ENCODE results near the gene RGS11. TPM values are rescaled to one million over a fixed set of nuclear protein-coding genes. Genes with fewer than 3 reads are reported as not detected.

RGS11 gene
- total RNA-seq, 1 experiment from 2014 or later: 0.85 TPM

DNA sequence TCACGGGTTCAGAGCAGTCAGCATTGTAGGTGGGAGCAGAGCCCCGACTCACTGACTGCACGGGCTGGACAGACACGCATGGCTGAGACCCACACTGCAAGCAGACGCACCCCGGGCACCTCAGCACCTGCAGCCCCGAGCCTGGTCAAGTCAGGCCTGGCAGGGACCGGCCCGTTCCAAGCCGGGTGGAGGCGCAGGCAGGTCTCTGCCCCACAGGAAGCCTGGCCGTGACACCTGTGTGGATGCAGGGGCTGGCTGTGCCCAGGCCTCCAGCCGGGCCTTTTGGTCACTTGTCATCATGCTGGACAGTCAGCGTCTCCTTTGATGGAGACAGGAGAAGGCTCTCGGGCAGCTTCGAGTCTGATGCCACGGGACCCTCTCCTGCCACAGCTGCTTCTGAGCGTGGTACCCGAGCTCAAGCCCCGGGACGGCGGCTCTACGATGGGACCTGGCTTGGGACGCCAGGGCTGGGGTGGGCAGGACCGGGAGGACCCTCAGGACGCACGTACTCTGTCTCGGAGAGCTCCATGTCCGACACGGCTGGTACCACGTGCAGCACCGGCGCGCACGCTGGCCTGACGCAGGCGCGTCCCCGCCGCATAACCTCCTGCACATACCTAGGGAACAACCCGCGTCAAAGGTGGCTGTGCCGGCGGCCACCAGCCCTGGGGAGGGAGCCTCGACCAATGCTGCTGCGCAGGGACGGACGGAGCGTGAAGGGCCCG, 15.1 kb upstream of the RGS11 start:
- DNase-seq: no peak
- TF ChIP-seq, protein P1, sequence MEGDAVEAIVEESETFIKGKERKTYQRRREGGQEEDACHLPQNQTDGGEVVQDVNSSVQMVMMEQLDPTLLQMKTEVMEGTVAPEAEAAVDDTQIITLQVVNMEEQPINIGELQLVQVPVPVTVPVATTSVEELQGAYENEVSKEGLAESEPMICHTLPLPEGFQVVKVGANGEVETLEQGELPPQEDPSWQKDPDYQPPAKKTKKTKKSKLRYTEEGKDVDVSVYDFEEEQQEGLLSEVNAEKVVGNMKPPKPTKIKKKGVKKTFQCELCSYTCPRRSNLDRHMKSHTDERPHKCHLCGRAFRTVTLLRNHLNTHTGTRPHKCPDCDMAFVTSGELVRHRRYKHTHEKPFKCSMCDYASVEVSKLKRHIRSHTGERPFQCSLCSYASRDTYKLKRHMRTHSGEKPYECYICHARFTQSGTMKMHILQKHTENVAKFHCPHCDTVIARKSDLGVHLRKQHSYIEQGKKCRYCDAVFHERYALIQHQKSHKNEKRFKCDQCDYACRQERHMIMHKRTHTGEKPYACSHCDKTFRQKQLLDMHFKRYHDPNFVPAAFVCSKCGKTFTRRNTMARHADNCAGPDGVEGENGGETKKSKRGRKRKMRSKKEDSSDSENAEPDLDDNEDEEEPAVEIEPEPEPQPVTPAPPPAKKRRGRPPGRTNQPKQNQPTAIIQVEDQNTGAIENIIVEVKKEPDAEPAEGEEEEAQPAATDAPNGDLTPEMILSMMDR (IDR thresholded peaks at IDR 0.05; ENCODE audit: unreplicated experiment): no peak
- H3K4me1 Mint-ChIP-seq (ENCODE audit: low read depth, unreplicated experiment): no peaks in the 10 kb centered on the region
- H3K27ac Mint-ChIP-seq (ENCODE audit: unreplicated experiment): no peak overlapping the region
- peaks cover 72% of the 10 kb centered on the region for H3K36me3 Mint-ChIP-seq (ENCODE audit: insufficient read depth, unreplicated experiment)
- CTCF ChIA-PET: interaction anchor here (1.0 kb wide), 1 partner anchor 22 kb away, joined by 3 read pairs; no protein-coding TSS in a partner anchor
- no peaks in the 10 kb centered on the region for H3K9me3 Mint-ChIP-seq (ENCODE audit: low read depth, unreplicated experiment)
- no peak overlapping the region for H3K4me3 Mint-ChIP-seq (ENCODE audit: low read depth, unreplicated experiment)
- intact Hi-C loops (cut with micrococcal nuclease; ENCODE audit: unreplicated experiment): no loop called here
- H3K27me3 Mint-ChIP-seq (ENCODE audit: unreplicated experiment): no peaks in the 10 kb centered on the region
- BruUV-seq (replicated peaks): no TSS peak

DNA sequence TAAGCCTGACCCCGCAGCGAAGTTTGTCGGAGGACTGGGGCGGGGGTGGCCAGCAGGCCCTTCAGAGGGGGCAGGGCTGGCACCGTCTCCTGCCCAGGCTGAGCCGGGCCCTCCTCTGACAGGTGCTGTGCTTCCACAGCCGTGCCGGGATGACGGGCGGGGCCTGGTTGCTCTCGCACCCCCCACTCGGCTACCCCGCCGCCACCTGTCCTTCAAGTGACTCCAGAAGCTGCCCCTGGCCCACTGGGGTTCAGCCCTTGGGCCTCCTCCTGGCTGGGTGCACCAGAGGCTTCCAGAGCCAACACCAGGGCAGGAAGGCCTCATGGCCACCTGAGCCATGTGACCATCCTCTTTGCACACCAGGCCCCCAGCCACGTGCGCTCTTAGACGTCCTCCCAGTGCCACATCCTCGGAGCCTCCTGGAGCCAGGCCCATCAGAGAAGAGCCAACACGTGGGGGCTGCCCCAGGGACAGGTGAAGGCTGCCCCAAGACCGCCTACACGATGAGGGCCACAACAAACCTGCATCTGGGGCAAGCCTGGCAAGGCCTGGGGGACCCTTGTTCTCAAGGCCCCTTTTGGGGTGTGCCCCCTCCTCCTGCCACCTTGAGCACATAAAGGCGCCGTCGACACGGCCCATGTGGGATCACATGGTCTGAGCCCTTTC, 14.4 kb upstream of the RGS11 start:
- CTCF ChIA-PET: no interaction called here
- TF ChIP-seq, protein P1 (IDR thresholded peaks at IDR 0.05; ENCODE audit: unreplicated experiment): no peak
- Mint-ChIP-seq H3K27ac (ENCODE audit: unreplicated experiment) (no peak overlapping the region), H3K36me3 (ENCODE audit: insufficient read depth, unreplicated experiment) (peaks cover 75% of the 10 kb centered on the region), H3K27me3 (ENCODE audit: unreplicated experiment) (no peaks in the 10 kb centered on the region), H3K9me3 (ENCODE audit: low read depth, unreplicated experiment) (no peaks in the 10 kb centered on the region), H3K4me3 (ENCODE audit: low read depth, unreplicated experiment) (no peak overlapping the region), H3K4me1 (ENCODE audit: low read depth, unreplicated experiment) (no peaks in the 10 kb centered on the region)
- BruUV-seq (replicated peaks): no TSS peak
- intact Hi-C loops (cut with micrococcal nuclease; ENCODE audit: unreplicated experiment): no loop called here
- DNase-seq: no peak

DNA sequence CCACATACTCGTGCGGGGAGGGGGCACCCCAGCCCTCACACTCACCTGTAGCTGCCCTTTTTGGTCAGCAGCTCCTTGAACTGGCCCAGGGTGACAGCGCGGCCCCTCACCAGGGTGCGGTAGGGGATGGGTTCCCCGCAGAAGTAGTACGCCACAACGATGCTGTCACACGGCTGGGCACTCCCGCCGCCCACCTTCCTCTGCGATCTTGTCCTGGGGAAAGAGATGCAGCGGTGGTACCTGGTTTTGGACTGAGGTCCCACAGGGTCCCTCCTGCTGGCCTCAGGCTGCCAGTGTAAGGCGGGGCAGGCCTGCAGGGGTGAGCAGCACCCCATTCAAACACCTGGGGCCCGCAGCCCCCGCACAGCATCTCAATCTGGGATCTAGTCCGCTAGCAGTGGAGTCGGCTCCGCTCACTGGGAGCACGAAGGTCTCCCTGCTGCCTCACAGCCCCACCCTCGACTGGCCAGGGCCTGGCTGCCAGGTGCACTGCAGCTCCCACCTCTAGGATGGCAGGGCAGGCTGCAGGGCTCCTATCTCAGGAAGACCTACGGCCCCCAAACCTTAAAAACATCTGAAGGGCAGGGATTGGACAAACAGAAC, 13.8 kb upstream of the RGS11 start:
- BruUV-seq (replicated peaks): no TSS peak
- intact Hi-C loops (cut with micrococcal nuclease; ENCODE audit: unreplicated experiment): no loop called here
- TF ChIP-seq, protein P1 (IDR thresholded peaks at IDR 0.05; ENCODE audit: unreplicated experiment): no peak
- H3K27ac Mint-ChIP-seq (ENCODE audit: unreplicated experiment): no peak overlapping the region
- CTCF ChIA-PET: no interaction called here
- H3K36me3 Mint-ChIP-seq (ENCODE audit: insufficient read depth, unreplicated experiment): peaks cover 72% of the 10 kb centered on the region
- no peaks in the 10 kb centered on the region for H3K4me1 Mint-ChIP-seq (ENCODE audit: low read depth, unreplicated experiment)
- no peak overlapping the region for H3K4me3 Mint-ChIP-seq (ENCODE audit: low read depth, unreplicated experiment)
- no peak for DNase-seq
- H3K9me3 Mint-ChIP-seq (ENCODE audit: low read depth, unreplicated experiment): no peaks in the 10 kb centered on the region
- no peaks in the 10 kb centered on the region for H3K27me3 Mint-ChIP-seq (ENCODE audit: unreplicated experiment)

DNA sequence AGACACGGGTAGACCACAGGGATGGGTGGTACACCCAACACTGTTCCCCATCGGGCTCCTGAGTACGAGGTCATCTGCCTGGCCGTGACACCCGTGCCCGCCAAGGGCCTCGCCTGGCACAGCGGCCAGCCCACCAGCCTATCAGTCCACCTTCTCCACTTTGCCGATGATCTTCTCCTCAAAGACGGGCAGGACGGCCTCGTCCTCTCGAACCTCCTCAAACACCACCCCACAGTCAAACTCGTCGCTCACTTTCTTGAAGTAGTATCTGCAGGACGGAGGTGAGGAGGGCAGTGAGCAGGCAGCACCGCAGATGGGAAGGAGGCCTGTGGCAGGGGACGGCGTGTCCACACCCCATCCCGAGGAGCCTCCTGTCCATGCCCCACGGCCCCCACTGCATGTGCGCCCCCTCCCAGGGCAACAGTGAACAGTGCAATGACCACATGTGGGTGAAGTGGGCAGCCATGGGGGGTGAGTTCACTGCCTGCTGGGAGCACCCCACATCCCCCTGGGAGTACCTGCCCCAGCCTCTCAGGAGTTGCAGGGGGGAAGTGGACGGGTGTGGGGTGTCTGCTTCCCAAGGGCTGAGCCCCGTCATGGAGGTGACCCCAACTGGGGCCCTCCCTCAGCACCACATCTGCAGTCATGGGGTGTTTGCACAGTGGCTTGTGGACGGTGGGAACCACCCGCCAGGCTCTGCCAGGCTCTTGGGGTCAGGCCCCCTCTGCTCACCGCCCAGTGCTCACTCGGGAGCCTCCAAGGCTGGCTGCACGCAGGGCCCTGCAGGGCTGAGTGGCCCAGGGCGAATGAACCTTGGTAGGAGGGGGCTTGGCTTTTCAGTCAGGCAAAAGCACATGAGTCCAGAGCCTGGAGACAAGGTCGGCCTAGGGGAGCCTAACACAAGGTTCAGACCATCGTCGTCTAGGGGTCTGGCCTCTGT, 12.5 kb upstream of the RGS11 start:
- no TSS peak for BruUV-seq (replicated peaks)
- CTCF ChIA-PET: no interaction called here
- Mint-ChIP-seq H3K4me3 (ENCODE audit: low read depth, unreplicated experiment) (no peak overlapping the region), H3K27ac (ENCODE audit: unreplicated experiment) (no peak overlapping the region), H3K36me3 (ENCODE audit: insufficient read depth, unreplicated experiment) (peaks cover 62% of the 10 kb centered on the region), H3K4me1 (ENCODE audit: low read depth, unreplicated experiment) (no peaks in the 10 kb centered on the region), H3K27me3 (ENCODE audit: unreplicated experiment) (no peaks in the 10 kb centered on the region), H3K9me3 (ENCODE audit: low read depth, unreplicated experiment) (no peaks in the 10 kb centered on the region)
- no peak for DNase-seq
- intact Hi-C loops (cut with micrococcal nuclease; ENCODE audit: unreplicated experiment): no loop called here
- TF ChIP-seq, protein P1 (IDR thresholded peaks at IDR 0.05; ENCODE audit: unreplicated experiment): no peak
